ENCODE measurements around the gene ARHGAP20.

DNA sequence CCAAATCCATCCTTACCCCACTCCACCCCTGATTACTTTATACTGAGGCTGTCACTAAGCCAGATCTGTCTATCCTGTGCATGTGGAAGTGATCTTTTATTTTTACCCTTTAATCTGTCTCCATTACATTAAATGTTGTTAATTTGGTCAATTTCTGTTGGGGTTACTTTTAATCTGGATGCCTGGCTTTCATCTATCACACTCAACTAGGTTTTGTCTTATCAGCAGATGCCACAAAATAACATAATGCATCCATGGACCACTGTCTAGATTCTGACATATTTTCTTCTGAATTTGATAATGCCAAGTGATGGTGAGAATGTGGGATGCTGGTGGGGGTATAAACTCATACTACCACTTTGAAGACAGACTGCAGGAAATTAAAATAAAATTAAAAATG is 174.1 kb downstream of the ARHGAP20 start:
- TF ChIP-seq, protein P1, sequence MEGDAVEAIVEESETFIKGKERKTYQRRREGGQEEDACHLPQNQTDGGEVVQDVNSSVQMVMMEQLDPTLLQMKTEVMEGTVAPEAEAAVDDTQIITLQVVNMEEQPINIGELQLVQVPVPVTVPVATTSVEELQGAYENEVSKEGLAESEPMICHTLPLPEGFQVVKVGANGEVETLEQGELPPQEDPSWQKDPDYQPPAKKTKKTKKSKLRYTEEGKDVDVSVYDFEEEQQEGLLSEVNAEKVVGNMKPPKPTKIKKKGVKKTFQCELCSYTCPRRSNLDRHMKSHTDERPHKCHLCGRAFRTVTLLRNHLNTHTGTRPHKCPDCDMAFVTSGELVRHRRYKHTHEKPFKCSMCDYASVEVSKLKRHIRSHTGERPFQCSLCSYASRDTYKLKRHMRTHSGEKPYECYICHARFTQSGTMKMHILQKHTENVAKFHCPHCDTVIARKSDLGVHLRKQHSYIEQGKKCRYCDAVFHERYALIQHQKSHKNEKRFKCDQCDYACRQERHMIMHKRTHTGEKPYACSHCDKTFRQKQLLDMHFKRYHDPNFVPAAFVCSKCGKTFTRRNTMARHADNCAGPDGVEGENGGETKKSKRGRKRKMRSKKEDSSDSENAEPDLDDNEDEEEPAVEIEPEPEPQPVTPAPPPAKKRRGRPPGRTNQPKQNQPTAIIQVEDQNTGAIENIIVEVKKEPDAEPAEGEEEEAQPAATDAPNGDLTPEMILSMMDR (IDR thresholded peaks at IDR 0.05), result no peak
- TF ChIP-seq ZFX (IDR thresholded peaks at IDR 0.05; ENCODE audit: borderline replicate concordance), result no peak

Data from 22Rv1 (cell line).